Gastroesophageal sphincter (tissue), 3 donors: ENCODE data around the gene SSBP4.

Experiments used
- EP300 ChIP-seq: sonication (generic); formaldehyde crosslinking; IDR thresholded peaks from one replicate; pipeline ENCODE4 v1.6.1; 2017; ENCODE audit warnings: antibody characterized with exemption, mild to moderate bottlenecking
- POLR2A ChIP-seq, 2 donors: fragments of 450-650 bp; IDR thresholded peaks; one replicate each; pipeline ENCODE4 v1.6.1; 2017; ENCODE audit warnings: antibody characterized with exemption in 2 of 2, mild to moderate bottlenecking in 2 of 2, moderate library complexity in 1 of 2
- TF ChIP-seq, protein P1 (sequence below), 4 experiments: fragments of 200-600 bp in 2 of 4; fragments of 450-650 bp in 2 of 4; sonication (generic) in 1 of 4; IDR thresholded peaks; one replicate each; pipeline ENCODE4 v1.5.1; 2017 to 2019; ENCODE audit warnings: antibody characterized with exemption in 4 of 4, mild to moderate bottlenecking in 2 of 4, moderate library complexity in 2 of 4

DNA sequence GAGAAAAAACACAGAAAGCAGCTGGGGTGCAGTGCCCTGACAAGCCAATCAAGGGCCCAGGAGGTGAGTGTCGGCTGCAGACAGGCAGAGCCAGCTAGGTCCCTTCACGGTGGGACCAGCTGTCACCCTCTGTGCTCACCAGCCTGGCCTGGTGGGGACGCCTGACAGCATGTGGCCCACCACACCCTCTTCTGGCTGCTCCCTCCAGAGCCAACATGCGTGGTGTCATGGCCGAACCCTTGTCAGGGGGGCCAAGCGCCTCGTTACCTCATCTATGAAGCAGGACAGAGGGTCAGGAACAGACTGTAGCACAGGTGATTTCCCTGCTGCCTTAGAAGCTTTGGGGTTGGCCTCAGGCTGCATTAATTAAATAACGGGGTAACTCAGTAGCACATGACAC lies 58.8 kb downstream of the SSBP4 start:
- no peak for TF ChIP-seq POLR2A (IDR thresholded peaks at IDR 0.05)
- TF ChIP-seq, protein P1, sequence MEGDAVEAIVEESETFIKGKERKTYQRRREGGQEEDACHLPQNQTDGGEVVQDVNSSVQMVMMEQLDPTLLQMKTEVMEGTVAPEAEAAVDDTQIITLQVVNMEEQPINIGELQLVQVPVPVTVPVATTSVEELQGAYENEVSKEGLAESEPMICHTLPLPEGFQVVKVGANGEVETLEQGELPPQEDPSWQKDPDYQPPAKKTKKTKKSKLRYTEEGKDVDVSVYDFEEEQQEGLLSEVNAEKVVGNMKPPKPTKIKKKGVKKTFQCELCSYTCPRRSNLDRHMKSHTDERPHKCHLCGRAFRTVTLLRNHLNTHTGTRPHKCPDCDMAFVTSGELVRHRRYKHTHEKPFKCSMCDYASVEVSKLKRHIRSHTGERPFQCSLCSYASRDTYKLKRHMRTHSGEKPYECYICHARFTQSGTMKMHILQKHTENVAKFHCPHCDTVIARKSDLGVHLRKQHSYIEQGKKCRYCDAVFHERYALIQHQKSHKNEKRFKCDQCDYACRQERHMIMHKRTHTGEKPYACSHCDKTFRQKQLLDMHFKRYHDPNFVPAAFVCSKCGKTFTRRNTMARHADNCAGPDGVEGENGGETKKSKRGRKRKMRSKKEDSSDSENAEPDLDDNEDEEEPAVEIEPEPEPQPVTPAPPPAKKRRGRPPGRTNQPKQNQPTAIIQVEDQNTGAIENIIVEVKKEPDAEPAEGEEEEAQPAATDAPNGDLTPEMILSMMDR (IDR thresholded peaks at IDR 0.05): no peak
- TF ChIP-seq EP300: no peak
